GM19395 (cell line): ENCODE data around the gene TSPAN1.

ENCODE experiments used
- ATAC-seq: cut with Tn5 transposase; IDR thresholded peaks from one replicate; pipeline ENCODE4 v1.9.1; 2021; ENCODE audit warnings: mild to moderate bottlenecking, moderate library complexity; ENCODE audit not compliant: unreplicated experiment

TSPAN1 gene

GRCh38 chr1:46159516-46159915 lies 15.4 kb upstream of the TSPAN1 start:
- ATAC-seq: no peak

- ATAC-seq: no peak
These were observed 14.7 kb upstream of the TSPAN1 start for GRCh38 chr1:46160212-46160611.

GRCh38 chr1:46166521-46167462 lies 8.1 kb upstream of the TSPAN1 start:
- ATAC-seq: no peak

GRCh38 chr1:46168477-46168876 lies 6.4 kb upstream of the TSPAN1 start:
- no peak for ATAC-seq

GRCh38 chr1:46169811-46170454 lies 5.0 kb upstream of the TSPAN1 start:
- no peak for ATAC-seq

GRCh38 chr1:46171351-46171750 lies 3.5 kb upstream of the TSPAN1 start:
- no peak for ATAC-seq

GRCh38 chr1:46171871-46172270 lies 3.0 kb upstream of the TSPAN1 start:
- no peak for ATAC-seq

- ATAC-seq: no peak
These were observed 2.6 kb upstream of the TSPAN1 start for GRCh38 chr1:46172321-46172720.

GRCh38 chr1:46173361-46173856 lies 1.5 kb upstream of the TSPAN1 start:
- no peak for ATAC-seq

- ATAC-seq: no peak
These were observed 356 bp downstream of the TSPAN1 start for GRCh38 chr1:46175243-46175642.

GRCh38 chr1:46176211-46176865 lies 1.5 kb downstream of the TSPAN1 start, which contains the start of gene P3R3URF:
TSS of gene P3R3URF (minus strand) at chr1:46176488. CDS start at chr1:46176471, 17 bp downstream.
- ATAC-seq: no peak

- no peak for ATAC-seq
These were observed 4.5 kb downstream of the TSPAN1 start for GRCh38 chr1:46179138-46180081.

- ATAC-seq: no peak
These were observed 5.3 kb downstream of the TSPAN1 start for GRCh38 chr1:46180082-46180616.

- ATAC-seq: no peak
These were observed 6.7 kb downstream of the TSPAN1 start for GRCh38 chr1:46181343-46182260.

GRCh38 chr1:46183079-46183847 lies 8.4 kb downstream of the TSPAN1 start:
- ATAC-seq: no peak

GRCh38 chr1:46183926-46184557 lies 9.2 kb downstream of the TSPAN1 start:
- no peak for ATAC-seq

- ATAC-seq: no peak
These were observed 10.2 kb downstream of the TSPAN1 start for GRCh38 chr1:46184920-46185658.
